Adipocyte (in vitro differentiated cells): ENCODE results near the gene TOMM40L.
"Not testable (repeated sequence)": the region's sequence is repeated elsewhere in the genome, so short reads cannot be mapped to it uniquely, and the experiment has no call there.

Experiments used
- DNase-seq: peaks from one replicate; pipeline ENCODE4 v3.0.0-alpha.2; 2015; ENCODE audit warnings: low read depth
- H3K27me3 ChIP-seq: replicated peaks from 2 replicates; pipeline ENCODE4 v1.7.0; 2013; ENCODE audit warnings: mild to moderate bottlenecking, low read length, moderate library complexity; ENCODE audit not compliant: control insufficient read depth, insufficient read depth
- H3K36me3 ChIP-seq: 2 replicates; pipeline ENCODE4 v1.7.0; 2013; ENCODE audit warnings: low read length, mild to moderate bottlenecking, moderate library complexity; ENCODE audit not compliant: control insufficient read depth, insufficient read depth, severe bottlenecking
- H3K4me1 ChIP-seq: 2 replicates; pipeline ENCODE4 v1.7.0; 2013; ENCODE audit warnings: mild to moderate bottlenecking, low read length, moderate library complexity; ENCODE audit not compliant: control insufficient read depth, insufficient read depth
- H3K4me3 ChIP-seq: 2 replicates; pipeline ENCODE4 v1.7.0; 2013; ENCODE audit warnings: mild to moderate bottlenecking, low read length, moderate library complexity
- H3K9ac ChIP-seq: 2 replicates; pipeline ENCODE4 v1.7.0; 2013; ENCODE audit warnings: mild to moderate bottlenecking, low read length, moderate library complexity
- H3K9me3 ChIP-seq: 2 replicates; pipeline ENCODE4 v1.7.0; 2013; ENCODE audit warnings: mild to moderate bottlenecking, low read length, moderate library complexity; ENCODE audit not compliant: control insufficient read depth

The TOMM40L gene

GRCh38 chr1:161214369-161214768 lies 11.5 kb upstream of the TOMM40L start:
- DNase-seq, result no peak
- H3K4me1 ChIP-seq, result peaks cover 36% of the 10 kb centered on the region
- H3K27me3 ChIP-seq, result no peaks in the 10 kb centered on the region
- peaks cover 58% of the 10 kb centered on the region for H3K36me3 ChIP-seq
- no peak overlapping the region for H3K4me3 ChIP-seq
- no peak overlapping the region for H3K9ac ChIP-seq
- H3K9me3 ChIP-seq, result no peaks in the 10 kb centered on the region

GRCh38 chr1:161215076-161215475 lies 10.8 kb upstream of the TOMM40L start, which contains the start of gene FCER1G:
FCER1G (plus strand) TSS chr1:161215295; CDS start chr1:161215322, 27 bp downstream.
- Histone ChIP-seq H3K36me3 (peaks cover 52% of the 10 kb centered on the region), H3K9ac (peak within 1 kb of the TSS; percentile 24), H3K4me3 (no peak within 1 kb of the TSS), H3K9me3 (no peaks in the 10 kb centered on the region), H3K4me1 (peaks cover 37% of the 10 kb centered on the region), H3K27me3 (no peaks in the 10 kb centered on the region)
- no peak for DNase-seq

GRCh38 chr1:161216945-161217712 lies 8.7 kb upstream of the TOMM40L start:
- Histone ChIP-seq H3K9me3 (no peaks in the 10 kb centered on the region), H3K36me3 (peaks cover 32% of the 10 kb centered on the region)
- DNase-seq, result peak; percentile 50

GRCh38 chr1:161217831-161218230 lies 8.0 kb upstream of the TOMM40L start:
- no peak for DNase-seq
- peak overlapping the region; percentile 88 for H3K9ac ChIP-seq
- peaks cover 24% of the 10 kb centered on the region for H3K36me3 ChIP-seq
- H3K9me3 ChIP-seq, result no peaks in the 10 kb centered on the region
- peaks cover 44% of the 10 kb centered on the region for H3K4me1 ChIP-seq
- no peaks in the 10 kb centered on the region for H3K27me3 ChIP-seq
- H3K4me3 ChIP-seq, result no peak overlapping the region

More at GRCh38 chr1:161216945-161217712, 8.7 kb upstream of the TOMM40L start:
- peak overlapping the region; percentile 88 for H3K9ac ChIP-seq
- no peaks in the 10 kb centered on the region for H3K27me3 ChIP-seq
- H3K4me3 ChIP-seq, result peak overlapping the region; percentile 42
- peaks cover 40% of the 10 kb centered on the region for H3K4me1 ChIP-seq

GRCh38 chr1:161218301-161219077 lies 7.4 kb upstream of the TOMM40L start:
- no peaks in the 10 kb centered on the region for H3K9me3 ChIP-seq
- peaks cover 44% of the 10 kb centered on the region for H3K4me1 ChIP-seq
- no peak overlapping the region for H3K9ac ChIP-seq
- no peak for DNase-seq
- peaks cover 18% of the 10 kb centered on the region for H3K36me3 ChIP-seq
- H3K27me3 ChIP-seq, result no peaks in the 10 kb centered on the region
- no peak overlapping the region for H3K4me3 ChIP-seq

GRCh38 chr1:161219078-161219892 lies 6.6 kb upstream of the TOMM40L start:
- H3K9ac ChIP-seq, result no peak overlapping the region
- peaks cover 10% of the 10 kb centered on the region for H3K36me3 ChIP-seq
- no peak for DNase-seq
- H3K9me3 ChIP-seq, result no peaks in the 10 kb centered on the region
- no peak overlapping the region for H3K4me3 ChIP-seq
- no peaks in the 10 kb centered on the region for H3K27me3 ChIP-seq
- H3K4me1 ChIP-seq, result peaks cover 44% of the 10 kb centered on the region

- H3K27me3 ChIP-seq, result no peaks in the 10 kb centered on the region
- H3K9me3 ChIP-seq, result no peaks in the 10 kb centered on the region
- peaks cover 44% of the 10 kb centered on the region for H3K4me1 ChIP-seq
- peaks cover 5% of the 10 kb centered on the region for H3K36me3 ChIP-seq
- H3K4me3 ChIP-seq, result no peak overlapping the region
- no peak for DNase-seq
- no peak overlapping the region for H3K9ac ChIP-seq
These were observed 5.9 kb upstream of the TOMM40L start for GRCh38 chr1:161220002-161220401.

- Histone ChIP-seq H3K27me3 (no peaks in the 10 kb centered on the region), H3K9me3 (no peaks in the 10 kb centered on the region), H3K9ac (no peak overlapping the region), H3K4me3 (no peak overlapping the region), H3K36me3 (no peaks in the 10 kb centered on the region), H3K4me1 (peaks cover 36% of the 10 kb centered on the region)
- no peak for DNase-seq
These were observed 3.5 kb upstream of the TOMM40L start for GRCh38 chr1:161222175-161223019.

- H3K4me3 ChIP-seq, result no peak overlapping the region
These were observed 1.8 kb upstream of the TOMM40L start for GRCh38 chr1:161223805-161224694.

GRCh38 chr1:161224695-161225087 lies 1.2 kb upstream of the TOMM40L start:
- H3K9me3 ChIP-seq, DNase-seq, H3K9ac ChIP-seq, H3K4me3 ChIP-seq, H3K27me3 ChIP-seq: not testable (repeated sequence)
- peaks cover 19% of the 10 kb centered on the region for H3K36me3 ChIP-seq
- H3K4me1 ChIP-seq, result peaks cover 21% of the 10 kb centered on the region

More at GRCh38 chr1:161223805-161224694, 1.8 kb upstream of the TOMM40L start:
- no peaks in the 10 kb centered on the region for H3K9me3 ChIP-seq
- no peak overlapping the region for H3K9ac ChIP-seq
- peaks cover 25% of the 10 kb centered on the region for H3K4me1 ChIP-seq
- peaks cover 12% of the 10 kb centered on the region for H3K36me3 ChIP-seq
- DNase-seq, result no peak
- H3K27me3 ChIP-seq, result no peaks in the 10 kb centered on the region
